Stimulated activated CD8-positive, alpha-beta memory T cell treated with anti-CD3 and anti-CD28 coated beads, Interleukin-15, amount 100 ng/mL, for 1 hour (primary cell): Measurements from ENCODE around the gene BCL11B.

Experiments used
- DNase-seq: peaks from one replicate; pipeline ENCODE4 v3.0.0-alpha.2; 2020; ENCODE audit warnings: low read depth

Gene BCL11B

DNA sequence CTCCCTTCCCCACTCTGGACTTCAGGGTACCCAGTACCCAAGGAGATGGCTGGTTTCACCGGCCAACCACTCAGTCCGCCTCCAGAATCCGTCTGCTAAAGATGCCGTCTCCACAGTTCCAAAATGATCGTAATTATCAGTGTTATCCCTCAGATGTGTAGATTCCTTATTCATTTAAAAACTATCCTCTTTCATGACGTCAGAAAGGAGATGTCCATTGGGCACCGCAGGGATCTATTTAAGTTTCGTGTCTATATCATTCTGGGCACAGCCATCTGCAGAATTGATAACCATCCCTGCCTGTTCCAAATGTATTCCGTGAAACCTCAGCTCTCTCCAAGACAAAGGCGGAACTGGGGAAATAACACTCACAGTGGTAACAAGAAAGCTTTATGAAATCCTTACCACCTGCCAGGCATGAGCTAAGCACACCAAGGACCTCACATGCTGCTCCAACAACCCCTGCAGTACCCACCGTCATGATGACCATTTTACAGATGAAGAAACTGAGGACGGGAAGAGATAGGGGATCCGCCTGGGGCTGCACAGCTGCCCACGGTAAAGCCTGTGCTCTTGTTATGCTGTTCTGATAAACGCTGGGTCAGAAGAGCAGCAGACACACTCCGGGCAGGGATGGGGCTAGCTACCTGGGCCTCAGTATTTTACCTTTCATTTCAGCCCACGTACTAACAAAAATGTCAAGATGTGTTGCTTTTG, 90.0 kb downstream of the BCL11B start:
- no peak for DNase-seq

DNA sequence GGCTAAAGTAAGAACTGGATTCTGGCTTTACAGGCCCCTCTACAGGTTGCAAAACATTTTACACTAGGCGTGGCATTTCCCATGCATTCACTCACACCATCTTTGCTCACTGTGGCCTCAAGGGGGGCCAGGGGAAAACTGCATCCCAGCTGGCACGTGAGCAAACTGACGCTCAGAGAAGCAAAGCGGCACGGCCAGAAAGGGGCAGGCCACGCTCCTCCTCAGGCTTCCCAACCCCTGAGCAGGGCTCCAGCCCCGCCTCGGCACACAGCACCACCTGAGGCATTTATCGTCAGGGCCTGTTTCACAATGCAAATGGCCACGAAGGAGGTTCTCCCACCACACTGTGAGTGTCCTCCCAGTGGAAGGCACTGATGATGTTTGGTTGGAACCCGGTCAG, 90.8 kb downstream of the BCL11B start:
- no peak for DNase-seq

DNA sequence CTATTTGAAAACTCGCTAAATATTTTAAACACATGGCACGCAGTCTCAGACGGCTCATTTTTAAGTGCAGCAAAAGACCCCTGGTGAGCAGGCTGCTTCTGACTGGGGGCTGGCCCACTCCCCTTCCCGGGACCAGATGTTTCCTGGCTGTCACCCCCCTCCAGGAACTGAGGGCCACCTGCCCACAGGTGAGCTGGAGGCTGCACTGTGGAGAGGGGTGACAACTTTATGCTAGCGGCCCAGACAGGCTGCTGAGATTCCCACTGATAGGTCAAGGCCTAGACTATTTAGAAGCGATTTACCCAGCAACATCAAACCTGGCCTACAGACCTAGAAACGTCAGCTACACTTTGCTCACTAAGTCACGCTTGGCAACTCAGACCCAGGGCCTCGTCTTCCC, 92.1 kb downstream of the BCL11B start:
- DNase-seq: no peak

DNA sequence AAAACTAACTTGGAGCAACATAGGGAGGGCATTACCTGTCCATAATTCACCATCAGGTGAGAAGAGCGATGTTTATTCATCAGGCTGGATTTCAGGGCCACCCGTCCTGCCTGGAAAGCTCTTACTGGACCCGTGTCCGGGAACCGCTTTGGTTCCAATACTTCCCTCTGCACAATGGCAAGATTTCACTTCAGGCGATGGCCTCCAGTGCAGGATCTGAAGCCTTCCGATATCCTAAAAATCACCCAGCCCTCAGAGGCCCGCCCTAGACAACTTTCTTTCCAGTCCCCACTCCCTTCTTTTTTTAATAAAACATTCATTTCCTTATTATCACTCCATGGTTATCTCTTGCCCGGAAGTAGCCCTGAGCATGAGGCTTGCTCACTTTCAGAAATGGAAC, 92.5 kb downstream of the BCL11B start:
- DNase-seq: no peak

DNA sequence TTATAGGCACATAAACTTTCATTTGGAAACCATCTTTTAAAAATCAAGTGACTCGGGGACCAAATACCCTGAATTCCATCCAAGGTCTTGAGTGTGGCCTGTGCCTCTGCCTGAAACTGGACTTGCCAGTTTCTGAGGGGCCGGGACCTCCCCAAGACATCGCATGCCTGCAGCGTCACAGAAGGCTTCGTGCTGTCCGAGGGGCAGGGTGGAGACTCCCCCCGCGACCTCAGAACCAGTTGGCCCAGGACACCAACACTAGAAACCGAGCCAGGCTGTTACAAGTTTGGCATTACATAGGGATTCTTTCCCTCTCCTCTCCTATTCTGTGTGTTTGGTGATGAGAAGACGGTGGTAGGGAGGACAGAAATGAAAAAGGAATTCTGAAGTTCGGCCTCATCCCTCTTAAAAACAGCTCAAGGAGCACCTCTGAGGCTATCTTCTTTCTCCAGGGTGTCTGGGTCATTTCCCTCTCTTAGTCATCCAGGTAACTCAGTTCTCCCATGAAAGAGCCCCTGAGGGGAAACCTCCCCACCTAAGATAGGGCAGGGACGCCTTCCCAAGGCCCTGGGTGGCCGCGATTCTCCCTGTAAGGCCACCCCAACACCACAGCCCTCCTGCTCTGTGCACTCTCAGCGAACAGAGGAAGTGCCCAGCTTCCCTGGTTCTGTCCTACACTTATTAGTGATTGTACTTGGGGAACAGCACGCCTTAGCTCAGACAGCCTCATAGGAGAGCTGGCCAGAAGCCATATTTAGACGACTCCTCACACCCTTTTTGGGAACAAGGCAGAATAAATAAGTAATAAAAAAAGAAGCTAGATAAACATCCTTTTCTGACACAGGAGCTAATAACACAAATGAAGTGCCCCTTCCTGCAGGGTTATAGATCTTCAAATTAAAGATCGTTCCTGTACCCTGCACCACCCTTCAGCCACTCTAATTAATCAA, 93.8 kb downstream of the BCL11B start:
- no peak for DNase-seq

DNA sequence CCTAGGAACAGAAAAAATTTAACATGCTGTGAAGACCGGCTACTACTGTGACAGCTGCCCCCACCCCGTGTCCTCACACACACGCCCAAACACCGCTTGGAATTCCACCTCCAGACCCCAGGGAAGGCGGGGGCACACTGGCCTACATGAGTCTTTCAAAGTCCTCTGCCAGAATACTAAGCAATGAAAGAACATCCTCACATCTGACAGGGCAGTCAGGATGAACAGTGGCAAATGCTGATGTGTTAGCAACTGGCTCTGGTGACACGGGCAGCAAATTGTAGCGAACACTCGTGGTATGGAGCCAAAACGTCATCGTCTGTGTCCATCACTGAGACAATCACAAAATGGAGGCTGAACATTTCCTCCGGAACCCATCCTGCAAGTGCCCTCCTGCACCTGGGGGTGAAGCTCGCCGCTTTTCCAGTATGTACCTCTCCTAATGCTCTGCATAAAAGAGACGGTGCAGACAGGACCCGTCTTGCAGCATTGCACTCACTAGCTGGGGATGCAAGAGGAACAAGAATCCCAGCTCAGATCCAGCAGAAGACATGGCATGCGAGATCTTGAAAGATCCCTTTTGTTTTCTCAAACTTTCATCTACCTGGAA, 94.8 kb downstream of the BCL11B start:
- DNase-seq: no peak

DNA sequence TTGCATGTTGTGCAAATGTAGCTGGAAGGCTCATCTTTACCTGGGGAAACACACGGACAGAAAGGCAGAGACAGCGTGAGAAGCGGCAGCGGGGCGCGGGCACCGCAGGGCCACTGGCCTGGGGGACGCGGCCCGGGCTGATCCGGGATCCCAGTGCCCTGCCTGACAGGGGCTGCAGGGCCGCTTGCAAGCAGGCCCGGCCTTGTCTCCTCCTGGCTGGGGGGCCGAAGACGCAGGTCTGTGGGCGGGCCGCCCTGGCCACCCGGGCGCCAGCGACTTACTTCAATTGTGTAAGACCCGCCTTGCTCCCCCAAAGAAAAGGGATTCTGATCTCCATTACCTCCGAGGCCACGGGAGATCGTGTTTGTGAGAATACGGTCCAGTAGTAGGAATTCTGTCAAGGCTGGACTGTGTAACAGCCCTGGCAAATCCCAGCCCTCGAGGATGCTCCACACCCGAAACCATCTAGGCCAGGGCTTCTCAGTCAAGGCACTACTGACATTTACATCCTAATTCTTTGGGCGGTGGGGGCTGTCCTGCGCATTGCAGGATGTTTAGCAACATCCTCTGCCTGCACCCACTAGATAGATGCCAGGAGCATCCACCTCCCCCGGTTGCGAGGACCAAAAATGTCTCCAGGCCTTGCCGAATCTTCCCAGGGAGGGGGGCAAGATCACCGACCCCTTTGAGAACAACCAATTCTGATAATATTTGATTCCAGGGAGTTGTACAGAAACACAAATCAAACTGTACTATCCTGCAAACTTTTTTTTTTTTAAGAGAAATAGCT, 95.6 kb downstream of the BCL11B start:
- no peak for DNase-seq

DNA sequence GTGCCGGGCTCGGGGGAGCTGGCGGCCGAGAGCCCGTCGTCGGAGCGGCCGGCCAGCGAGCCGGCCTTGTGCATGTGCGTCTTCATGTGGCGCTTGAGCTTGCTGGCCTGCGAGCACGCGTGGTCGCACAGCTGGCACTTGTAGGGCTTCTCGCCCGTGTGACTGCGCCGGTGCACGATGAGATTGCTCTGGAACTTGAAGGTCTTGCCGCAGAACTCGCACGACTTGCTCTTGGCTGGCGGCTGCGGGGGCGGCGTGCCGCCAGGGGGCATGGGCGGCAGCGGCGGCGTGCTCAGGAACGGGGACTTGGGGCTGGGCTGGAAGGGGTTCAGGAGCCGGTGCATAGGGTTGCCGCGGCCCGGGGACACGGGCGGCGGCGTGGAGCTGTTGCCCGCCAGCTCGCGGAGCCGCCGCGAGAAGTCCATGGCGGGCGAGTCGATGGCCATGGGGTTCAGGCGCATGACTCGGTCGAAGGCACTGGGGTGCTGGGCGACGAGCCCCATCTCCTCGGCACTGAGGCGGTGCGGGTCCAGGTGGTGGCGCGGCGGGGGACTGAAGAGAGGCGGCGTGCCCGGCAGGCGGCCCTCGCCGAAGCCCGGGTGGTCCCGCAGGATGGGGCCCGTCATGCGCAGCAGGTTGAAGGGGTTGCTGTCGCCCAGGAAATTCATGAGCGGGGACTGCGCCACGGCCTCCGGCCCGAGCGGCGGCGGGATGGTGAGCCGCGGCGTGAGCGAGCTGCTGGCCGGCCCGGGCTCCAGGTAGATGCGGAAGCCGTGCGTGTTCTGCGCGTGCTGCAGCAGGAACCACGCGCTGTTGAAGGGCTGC, 96.5 kb downstream of the BCL11B start:
- DNase-seq: no peak

DNA sequence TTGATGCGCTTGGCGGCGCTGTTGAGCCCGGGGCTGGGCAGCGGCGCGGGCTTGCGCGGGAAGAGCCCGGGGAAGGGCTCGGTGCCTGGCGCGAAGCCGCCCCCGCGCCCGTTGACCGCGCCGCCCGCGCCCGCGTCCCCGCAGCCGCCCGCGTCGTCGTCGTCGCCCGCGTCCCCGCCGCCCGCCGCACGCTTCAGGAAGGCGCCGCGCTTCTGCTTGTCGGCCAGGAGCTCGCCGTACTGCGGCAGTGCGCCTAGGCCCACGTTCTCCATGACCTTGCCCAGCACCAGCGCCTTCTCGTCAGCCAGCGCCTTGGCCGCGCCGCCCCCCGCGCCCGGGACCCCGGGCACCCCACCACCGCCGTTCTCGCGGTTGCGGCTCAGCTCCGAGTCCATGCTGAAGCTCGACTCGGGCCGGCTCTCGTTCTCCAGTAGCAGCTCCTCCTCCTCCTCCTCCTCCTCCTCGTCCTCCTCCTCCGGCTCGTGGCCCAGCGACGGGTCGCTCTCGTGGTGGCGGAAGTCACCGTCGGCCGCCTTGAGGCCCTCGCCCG, 97.2 kb downstream of the BCL11B start:
- DNase-seq: no peak

DNA sequence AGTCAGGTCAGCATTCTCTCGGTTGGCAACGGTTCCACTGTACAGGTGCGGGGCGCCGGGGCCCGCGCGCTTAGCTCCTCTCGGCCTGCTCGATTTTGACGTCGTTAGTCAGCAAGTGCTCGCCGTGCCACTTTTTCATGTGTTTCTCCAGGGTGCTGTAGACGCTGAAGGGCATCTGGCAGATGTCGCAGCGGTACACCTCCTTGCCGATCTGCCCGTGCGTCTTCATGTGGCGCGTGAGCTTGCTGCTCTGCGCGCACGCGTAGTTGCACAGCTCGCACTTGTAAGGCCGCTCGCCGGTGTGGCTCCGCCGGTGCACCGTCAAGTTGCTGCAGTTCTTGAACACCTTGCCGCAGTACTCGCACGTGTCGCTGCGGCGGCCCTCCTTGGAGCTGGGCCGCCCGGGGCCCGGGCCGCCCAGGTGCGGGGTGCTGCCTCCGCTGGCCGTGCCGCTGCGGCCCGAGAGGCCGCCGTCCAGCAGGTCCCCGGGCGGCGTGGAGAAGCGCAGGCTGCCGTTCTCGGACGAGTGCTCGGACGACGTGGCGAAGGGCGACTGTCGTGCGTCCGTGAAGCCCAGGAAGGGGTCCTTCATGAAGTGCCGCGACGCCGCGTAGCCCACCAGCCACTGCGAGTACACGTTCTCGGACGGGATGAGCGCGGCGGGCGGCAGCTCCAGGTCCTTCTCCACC, 97.8 kb downstream of the BCL11B start:
- no peak for DNase-seq

DNA sequence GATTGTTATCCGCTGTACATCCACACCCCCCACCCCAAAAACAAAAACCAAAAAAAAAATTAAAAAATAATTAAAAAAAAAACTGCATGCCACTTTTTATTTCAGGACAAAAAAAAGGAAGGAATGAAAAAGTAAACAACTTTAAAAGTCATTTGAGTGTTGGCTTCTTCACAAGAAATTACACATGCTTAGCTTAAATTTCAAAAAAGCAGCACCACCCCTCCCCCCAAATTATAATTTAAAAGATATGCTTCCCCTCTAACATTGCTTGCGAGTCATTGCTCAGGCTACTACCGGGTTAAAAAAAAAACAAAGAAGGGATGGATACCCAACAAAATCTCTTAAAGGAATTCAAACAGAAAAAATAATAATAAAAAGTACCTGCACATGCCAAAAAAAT, 98.5 kb downstream of the BCL11B start:
- DNase-seq: no peak

DNA sequence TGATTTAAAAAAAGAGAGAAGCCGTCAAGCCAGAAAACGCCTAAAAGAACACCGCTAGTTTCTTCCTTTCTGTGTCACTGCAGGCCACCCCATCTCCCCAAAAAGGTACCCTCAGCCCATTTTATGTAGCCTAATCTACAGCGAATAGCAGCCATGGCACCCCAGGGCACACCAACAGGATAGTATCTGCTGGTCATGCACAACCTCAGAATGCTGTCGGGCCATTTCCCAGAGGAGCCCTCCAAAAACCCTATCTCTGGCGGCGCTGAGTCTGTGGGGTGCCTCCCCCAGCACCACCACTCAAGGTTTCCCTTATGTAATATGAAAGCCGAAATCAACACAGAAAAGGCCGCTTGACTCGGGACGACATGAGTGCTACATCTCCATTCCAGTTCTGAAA, 98.9 kb downstream of the BCL11B start:
- no peak for DNase-seq

DNA sequence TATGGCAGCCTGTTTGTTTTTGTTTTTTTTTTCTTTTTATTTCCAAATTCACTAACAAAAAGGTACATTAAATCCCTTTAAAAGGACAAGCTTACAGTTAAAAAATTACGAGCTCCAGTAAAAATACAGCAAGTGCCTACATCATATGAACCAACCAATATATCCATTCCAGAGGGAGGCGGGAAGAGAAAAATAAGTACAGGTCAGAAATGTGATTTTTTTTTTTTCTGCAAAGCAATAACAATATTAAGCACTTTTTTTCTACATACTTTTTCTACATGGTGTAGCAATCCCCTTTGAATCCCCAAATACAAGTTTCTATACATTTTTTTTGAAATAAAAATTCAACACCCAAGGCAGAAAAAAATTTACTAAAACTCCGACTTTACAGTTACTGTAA, 100.6 kb downstream of the BCL11B start:
- no peak for DNase-seq

DNA sequence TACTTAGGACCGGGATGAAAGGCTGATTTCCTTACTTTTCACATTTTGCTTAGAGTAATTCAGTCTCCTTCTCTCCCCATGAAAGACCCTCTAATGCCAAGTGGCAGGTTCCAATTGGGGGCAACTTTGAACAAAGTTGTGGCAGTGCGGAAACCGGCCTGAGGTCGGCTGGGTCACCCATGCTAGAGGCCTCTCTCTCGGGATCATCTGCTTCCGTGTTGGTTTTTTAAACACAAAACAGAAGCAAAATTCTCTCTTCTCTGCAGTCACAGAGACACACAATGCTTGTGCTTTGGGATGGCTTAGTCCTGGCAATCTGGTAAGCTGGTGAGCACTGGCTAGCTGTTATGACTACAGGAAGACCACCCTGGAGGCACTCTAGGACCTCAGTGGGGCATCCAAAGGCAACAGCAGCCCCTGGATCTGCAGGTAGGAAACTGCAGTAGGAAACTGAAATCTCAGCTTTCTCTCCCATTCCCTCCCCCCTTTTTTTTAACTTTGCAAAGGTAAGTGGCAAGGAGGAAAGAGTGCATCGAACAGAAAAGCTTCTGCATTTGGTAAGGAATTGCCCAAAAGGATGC, 102.1 kb downstream of the BCL11B start:
- DNase-seq: no peak

DNA sequence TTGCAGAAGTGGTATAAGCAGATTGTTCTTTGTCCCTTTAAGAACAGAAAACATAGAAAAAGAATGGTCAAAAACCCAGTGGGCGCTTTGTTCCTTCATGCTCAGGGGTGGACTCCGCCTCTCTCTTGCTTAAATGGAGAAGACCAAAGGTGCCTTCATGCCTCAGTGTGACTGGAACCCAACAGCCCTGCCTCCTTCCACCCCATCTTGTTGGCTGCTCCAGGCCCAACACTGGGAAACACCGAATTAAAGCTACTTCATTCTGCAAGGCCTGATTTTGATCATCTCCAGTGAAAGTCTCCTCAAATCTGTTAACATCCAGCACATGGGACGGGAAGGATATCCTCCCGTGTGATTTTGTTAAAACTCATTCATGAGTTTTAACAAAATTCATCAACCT, 103.7 kb downstream of the BCL11B start:
- no peak for DNase-seq

DNA sequence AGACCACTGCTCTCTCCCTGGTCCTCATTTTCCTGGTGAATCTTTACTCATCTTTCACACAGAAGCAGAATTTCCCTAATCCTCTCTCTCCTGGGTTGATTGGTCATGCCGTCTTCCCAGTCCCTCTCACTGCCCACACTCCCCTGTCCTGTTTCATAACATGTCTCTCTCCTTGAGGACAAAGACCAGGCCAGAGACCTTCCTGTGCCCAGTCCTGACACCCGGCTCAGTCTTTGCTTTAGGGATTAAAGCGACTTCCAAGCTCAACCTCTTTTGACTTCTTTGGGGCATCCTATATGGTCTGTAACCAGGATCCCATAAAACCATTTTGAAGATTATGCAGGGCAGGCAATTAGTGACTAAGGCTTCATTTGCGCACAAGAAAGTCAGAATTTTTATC, 105.5 kb downstream of the BCL11B start:
- no peak for DNase-seq

DNA sequence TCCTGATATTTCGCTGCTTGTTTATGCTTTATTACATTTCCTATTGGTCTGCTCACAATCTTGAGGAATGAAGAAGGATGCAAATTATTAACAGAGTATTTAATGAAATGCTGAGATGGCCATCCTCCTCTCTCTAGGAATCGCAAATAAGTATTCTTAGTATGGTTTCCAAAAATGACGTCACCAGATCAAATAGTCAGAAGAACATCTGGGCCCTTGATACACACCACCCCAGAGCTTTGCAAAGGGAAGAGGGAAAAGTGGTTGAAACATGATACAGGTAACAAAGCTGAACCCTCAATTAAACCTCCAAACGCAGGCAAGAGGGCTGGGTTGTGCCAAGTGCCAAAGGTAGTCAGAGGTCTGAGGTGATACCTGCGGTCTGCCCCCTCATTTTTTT, 107.3 kb downstream of the BCL11B start:
- no peak for DNase-seq

DNA sequence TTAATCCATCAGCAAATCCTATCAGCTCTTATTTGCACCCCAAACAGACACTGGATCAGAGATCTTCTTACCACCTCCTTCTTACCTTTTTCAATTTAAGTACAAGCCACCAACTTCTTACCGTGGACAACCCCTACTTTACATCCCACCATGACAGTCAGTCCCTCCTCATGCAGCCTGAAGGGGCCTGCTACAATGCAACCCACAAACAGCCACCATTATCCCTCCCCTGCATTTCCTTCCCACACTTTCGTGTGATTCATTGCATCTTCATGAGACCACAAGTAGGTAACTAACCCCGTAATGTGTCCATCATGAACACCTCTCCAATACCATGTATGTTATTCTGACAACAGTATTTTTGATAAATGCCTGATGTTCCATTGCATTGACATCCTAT, 108.6 kb downstream of the BCL11B start:
- no peak for DNase-seq

DNA sequence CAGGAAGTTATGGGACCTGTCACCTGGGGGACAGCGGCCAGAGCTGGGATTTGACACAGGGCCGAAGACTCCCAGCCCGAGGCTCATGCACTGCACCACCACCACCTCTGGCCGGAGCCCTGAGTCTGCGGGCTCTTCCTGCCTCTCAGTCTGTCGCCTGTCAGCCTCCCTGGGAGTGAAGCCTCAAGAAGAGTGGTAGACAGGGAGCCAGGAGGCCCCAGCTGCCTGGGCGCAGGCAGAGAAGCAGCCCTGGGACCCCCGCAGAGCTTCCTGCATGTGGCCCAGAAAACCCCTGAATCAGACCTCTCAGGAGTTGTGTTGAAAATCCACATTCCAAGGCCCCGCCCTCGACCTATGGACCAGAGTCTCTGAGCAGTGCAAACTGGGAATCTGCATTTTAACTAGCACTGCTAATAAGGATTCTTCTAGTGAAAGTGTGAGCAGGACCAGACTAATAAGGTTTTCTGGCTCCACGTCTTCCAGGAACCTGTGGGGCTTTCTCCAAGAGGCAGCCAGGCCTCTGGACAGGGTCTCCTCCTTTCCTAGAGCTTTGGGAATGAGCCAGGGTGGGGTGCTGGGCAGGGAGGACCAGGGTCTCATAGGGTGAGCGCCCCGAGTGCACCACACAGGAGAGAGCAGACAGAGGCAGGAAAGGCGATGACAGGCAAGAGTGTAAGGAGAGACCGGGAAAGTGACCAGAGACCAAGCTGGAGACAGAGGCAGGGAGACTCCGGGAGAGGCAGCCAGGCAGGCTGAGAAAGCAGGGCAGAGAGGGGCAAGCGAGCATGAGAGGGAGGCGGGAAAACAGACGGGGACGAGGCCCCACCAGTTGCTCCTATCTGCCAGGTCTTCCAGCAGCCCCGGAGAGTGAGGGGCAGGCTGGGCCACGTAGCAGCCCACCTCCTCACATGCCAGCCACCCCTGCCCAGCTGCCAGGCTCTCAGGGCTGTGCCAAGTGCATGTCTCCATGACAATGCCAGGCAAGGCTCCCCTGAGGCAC, 112.4 kb downstream of the BCL11B start:
- no peak for DNase-seq
